Activated naive CD4-positive, alpha-beta T cell treated with anti-CD3 and anti-CD28 coated beads, Interleukin-2, amount 50 U/mL, for 72 hours (primary cell): ENCODE measurements around the gene TRIM68. TPM values are rescaled to one million over a fixed set of nuclear protein-coding genes. Genes with fewer than 3 reads are reported as not detected.

ENCODE experiments used
- ATAC-seq, 2 donors: fragments of 150-1000 bp; cut with Tn5 transposase; 2 replicates each; pipeline ENCODE4 v1.10.0; 2021; ENCODE audit warnings: mild to moderate bottlenecking in 2 of 2, moderate library complexity in 2 of 2
- DNase-seq, 2 donors: peaks; one replicate each; pipeline ENCODE4 v3.0.0; 2021 to 2022; ENCODE audit warnings: low spot score in 2 of 2
- H3K27ac Mint-ChIP-seq, 2 donors: one replicate each; pipeline ENCODE4 v1.8.0; 2022; ENCODE audit warnings: mild to moderate bottlenecking in 2 of 2, mixed read lengths in 2 of 2
- H3K36me3 Mint-ChIP-seq, 2 donors: one replicate each; pipeline ENCODE4 v1.8.0; 2022; ENCODE audit warnings: mixed read lengths in 2 of 2
- H3K9me3 Mint-ChIP-seq, 2 donors: one replicate each; pipeline ENCODE4 v1.8.0; 2022; ENCODE audit warnings: mixed read lengths in 2 of 2
- total RNA-seq, 2 donors: library from RNA; stranded (reverse); gene quantifications; one replicate each; pipeline ENCODE4 v1.2.3, GENCODE V29; 2022

Gene TRIM68
- total RNA-seq, 2 donors from 2014 or later = 6.2 to 15.2 TPM

GRCh38 chr11:4615856-4616444, 7.9 kb upstream of the TRIM68 start:
- no peak for DNase-seq
- Mint-ChIP-seq H3K36me3 (no peaks in the 10 kb centered on the region), H3K9me3 (peaks cover 0 to 4% of the 10 kb centered on the region in 2 donors), H3K27ac (no peak overlapping the region)
- ATAC-seq = no peak

GRCh38 chr11:4611986-4612385, 4.0 kb upstream of the TRIM68 start:
- Mint-ChIP-seq H3K27ac (no peak overlapping the region), H3K9me3 (peaks cover 3 to 11% of the 10 kb centered on the region in 2 donors), H3K36me3 (peaks cover 0 to 13% of the 10 kb centered on the region in 2 donors)
- ATAC-seq (no peak), DNase-seq (no peak)

GRCh38 chr11:4610258-4610935, 2.4 kb upstream of the TRIM68 start:
- no peak for ATAC-seq
- H3K36me3 Mint-ChIP-seq = peaks cover 0 to 13% of the 10 kb centered on the region in 2 donors
- H3K9me3 Mint-ChIP-seq = peaks cover 3 to 8% of the 10 kb centered on the region in 2 donors
- peak in 1 of 2 donors; percentile 11 for DNase-seq
- H3K27ac Mint-ChIP-seq = peak overlapping the region in 1 of 2 donors; percentile 88

- ATAC-seq (no peak), DNase-seq (no peak)
- Mint-ChIP-seq H3K27ac (peak overlapping the region; percentile 88 to 94), H3K9me3 (peaks cover 3 to 8% of the 10 kb centered on the region in 2 donors), H3K36me3 (peaks cover 0 to 16% of the 10 kb centered on the region in 2 donors)
Observed at GRCh38 chr11:4607096-4607495, 935 bp downstream of the TRIM68 start.

DNA sequence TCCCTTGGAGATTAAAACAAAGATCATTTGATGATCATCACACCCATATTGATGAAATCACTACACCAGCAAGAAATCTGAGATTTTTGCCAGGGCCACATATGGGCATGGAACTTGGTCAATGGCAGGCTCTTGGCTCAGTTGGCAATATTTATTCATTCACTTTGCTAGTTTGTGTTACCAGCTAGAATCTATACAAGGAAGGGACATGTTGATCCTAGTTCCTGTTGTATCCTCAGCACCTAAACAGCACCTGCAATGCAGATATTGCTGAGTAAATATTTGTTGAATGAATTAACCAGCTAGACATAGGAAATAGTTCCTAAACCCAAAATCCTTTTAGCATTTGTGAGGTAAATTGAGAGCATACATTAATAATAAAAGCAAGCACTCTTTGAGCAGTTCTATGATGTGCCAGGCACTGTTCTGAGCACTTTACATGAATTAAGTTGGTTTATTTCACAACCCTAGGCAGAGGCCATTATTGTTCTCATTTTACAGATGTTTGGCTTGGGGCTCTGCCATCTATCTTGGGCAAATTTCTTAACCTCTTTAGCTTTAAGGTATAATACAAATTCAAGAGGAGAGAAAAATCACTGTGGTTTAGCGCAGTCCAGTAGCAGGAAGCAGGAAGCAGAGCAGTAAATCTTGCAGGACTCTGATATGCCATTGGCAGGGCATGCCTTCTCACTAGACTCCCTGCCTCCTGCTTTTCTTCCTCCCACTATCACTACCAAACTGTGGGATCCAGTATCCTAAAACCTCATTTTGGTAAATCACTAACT, 1.6 kb downstream of the TRIM68 start:
- no peak for DNase-seq
- Mint-ChIP-seq H3K9me3 (peaks cover 3 to 8% of the 10 kb centered on the region in 2 donors), H3K36me3 (peaks cover 0 to 19% of the 10 kb centered on the region in 2 donors), H3K27ac (peak overlapping the region in 1 of 2 donors; percentile 88)
- ATAC-seq = no peak

DNA sequence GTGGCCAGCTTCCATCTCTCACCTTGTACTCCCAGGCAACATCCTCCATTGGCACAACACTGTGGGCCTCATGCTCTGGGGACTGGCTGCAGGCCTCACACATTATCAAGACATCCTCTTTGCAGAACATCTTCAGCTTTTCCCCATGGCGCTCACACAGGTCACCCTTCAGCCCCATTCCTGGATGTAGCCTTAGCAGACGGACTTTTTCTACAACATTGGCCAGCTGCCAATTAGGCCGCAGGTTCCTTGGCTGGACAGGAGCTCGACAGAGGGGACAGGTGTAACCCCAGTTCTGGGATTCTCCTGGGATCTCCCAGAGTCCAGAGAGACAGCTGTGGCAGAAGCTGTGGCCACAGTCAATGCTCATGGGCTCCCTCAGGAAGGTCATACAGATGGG, 3.0 kb downstream of the TRIM68 start:
- ATAC-seq = no peak
- Mint-ChIP-seq H3K36me3 (peaks cover 0 to 19% of the 10 kb centered on the region in 2 donors), H3K27ac (no peak overlapping the region), H3K9me3 (peaks cover 3 to 8% of the 10 kb centered on the region in 2 donors)
- no peak for DNase-seq

DNA sequence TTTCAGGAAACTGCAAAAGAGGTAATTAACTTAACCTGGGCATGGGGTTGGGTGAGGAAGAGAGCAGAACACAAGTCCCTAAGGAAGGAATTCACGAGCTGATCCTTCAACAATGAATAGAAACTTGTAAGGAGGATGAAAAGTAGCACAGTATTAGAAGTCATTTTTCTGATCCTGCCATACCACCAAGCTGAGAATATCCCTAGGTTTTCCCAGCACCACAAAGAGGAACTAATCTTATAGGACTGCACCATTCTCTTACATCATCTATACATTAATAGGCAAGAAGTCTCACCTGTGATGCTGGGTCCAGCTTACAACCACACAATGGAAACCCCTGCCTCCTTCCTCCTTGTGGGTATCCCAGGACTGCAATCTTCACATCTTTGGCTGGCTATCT, 14.3 kb downstream of the TRIM68 start, which contains the start of gene OR52I1:
OR52I1 (plus strand) TSS at position 301 of the 400 bp plus-strand sequence; CDS start at position 301, 0 bp downstream.
- no peak within 1 kb of the TSS for H3K27ac Mint-ChIP-seq
- H3K9me3 Mint-ChIP-seq = no peaks in the 10 kb centered on the region
- H3K36me3 Mint-ChIP-seq = no peaks in the 10 kb centered on the region
- DNase-seq (no peak), ATAC-seq (no peak)

- no peaks in the 10 kb centered on the region for H3K9me3 Mint-ChIP-seq
- no peak overlapping the region for H3K27ac Mint-ChIP-seq
- no peaks in the 10 kb centered on the region for H3K36me3 Mint-ChIP-seq
- ATAC-seq = no peak
- no peak for DNase-seq
Observed at GRCh38 chr11:4589017-4589416, 19.0 kb downstream of the TRIM68 start.

DNA sequence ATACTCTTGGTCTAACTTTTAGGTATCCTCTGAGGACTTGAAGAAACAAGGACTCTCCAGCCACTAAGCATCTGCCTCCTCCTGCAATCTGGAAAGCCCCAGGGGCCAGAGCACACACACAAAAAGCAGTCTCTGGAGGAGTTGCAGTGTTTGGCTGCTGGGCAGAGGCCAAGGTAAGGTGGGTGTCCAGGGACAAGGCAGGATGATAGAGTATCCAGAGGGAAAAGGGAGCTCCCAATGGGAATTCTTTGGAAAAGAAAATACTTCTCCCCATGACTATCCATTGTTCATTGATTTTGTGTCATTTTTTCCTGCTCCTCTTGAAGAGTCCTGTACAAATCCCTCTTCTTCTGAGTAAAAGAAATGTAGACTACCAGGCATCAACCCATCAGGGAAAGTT, 26.6 kb downstream of the TRIM68 start, which contains the start of gene OR52I2:
OR52I2 (plus strand) TSS at position 301 of the 400 bp plus-strand sequence.
- H3K27ac Mint-ChIP-seq = peak within 1 kb of the TSS in 1 of 2 donors; percentile 50
- no peak for ATAC-seq
- H3K36me3 Mint-ChIP-seq = no peaks in the 10 kb centered on the region
- no peaks in the 10 kb centered on the region for H3K9me3 Mint-ChIP-seq
- no peak for DNase-seq

GRCh38 chr11:4580124-4580523, 27.9 kb downstream of the TRIM68 start:
- no peak for ATAC-seq
- DNase-seq = no peak
- Mint-ChIP-seq H3K9me3 (no peaks in the 10 kb centered on the region), H3K36me3 (no peaks in the 10 kb centered on the region), H3K27ac (no peak overlapping the region)

DNA sequence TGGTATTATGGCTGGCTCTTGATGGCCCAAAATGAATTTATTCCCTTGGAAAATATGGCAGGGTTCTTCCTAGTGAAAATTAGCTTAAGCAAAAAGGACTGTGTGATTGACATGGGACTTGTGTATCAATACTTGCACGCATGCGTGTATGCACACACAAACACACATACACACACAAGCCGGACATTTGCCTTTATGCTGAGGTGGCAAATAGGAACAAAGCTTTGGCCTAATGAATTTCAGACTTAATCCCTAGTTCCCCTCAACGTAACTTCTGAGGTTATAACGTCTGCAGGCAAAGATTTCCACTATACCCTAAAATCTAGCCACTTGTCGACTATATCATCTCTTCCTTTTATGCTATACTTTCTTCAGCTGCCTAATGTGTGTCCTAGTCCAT, 29.4 kb downstream of the TRIM68 start:
- ATAC-seq = no peak
- Mint-ChIP-seq H3K27ac (no peak overlapping the region), H3K9me3 (no peaks in the 10 kb centered on the region), H3K36me3 (no peaks in the 10 kb centered on the region)
- DNase-seq = no peak

DNA sequence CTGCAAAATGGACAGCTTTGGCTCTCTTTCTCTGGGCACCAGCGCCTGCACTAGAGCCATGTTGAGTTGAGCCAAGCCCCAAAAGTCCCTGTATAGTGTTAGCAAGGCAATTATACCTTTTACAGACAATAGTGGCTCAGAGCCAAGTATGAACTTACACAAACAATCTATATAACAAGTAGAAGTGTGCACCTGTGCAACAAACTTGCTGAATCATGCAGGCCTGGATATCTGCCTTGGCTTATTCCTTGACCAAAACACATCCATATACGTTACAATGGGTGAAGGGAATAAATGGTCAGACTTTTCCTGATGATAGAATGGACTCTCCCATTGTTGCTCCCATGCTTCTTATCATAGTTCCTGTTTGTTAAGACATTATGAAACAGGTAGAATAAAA, 30.3 kb downstream of the TRIM68 start:
- no peaks in the 10 kb centered on the region for H3K36me3 Mint-ChIP-seq
- H3K9me3 Mint-ChIP-seq = no peaks in the 10 kb centered on the region
- no peak overlapping the region for H3K27ac Mint-ChIP-seq
- no peak for DNase-seq
- no peak for ATAC-seq

GRCh38 chr11:4576880-4577279, 31.2 kb downstream of the TRIM68 start:
- no peaks in the 10 kb centered on the region for H3K36me3 Mint-ChIP-seq
- no peak for DNase-seq
- H3K9me3 Mint-ChIP-seq = no peaks in the 10 kb centered on the region
- no peak overlapping the region for H3K27ac Mint-ChIP-seq
- no peak for ATAC-seq

GRCh38 chr11:4569075-4569474, 39.0 kb downstream of the TRIM68 start:
- Mint-ChIP-seq H3K9me3 (peaks cover 0 to 5% of the 10 kb centered on the region in 2 donors), H3K36me3 (peaks cover 0 to 2% of the 10 kb centered on the region in 2 donors), H3K27ac (no peak overlapping the region)
- ATAC-seq = no peak
- no peak for DNase-seq

- H3K36me3 Mint-ChIP-seq = peaks cover 0 to 10% of the 10 kb centered on the region in 2 donors
- H3K27ac Mint-ChIP-seq = no peak overlapping the region
- DNase-seq (no peak), ATAC-seq (no peak)
- H3K9me3 Mint-ChIP-seq = peaks cover 4 to 9% of the 10 kb centered on the region in 2 donors
Observed at GRCh38 chr11:4565371-4565770, 42.7 kb downstream of the TRIM68 start.

DNA sequence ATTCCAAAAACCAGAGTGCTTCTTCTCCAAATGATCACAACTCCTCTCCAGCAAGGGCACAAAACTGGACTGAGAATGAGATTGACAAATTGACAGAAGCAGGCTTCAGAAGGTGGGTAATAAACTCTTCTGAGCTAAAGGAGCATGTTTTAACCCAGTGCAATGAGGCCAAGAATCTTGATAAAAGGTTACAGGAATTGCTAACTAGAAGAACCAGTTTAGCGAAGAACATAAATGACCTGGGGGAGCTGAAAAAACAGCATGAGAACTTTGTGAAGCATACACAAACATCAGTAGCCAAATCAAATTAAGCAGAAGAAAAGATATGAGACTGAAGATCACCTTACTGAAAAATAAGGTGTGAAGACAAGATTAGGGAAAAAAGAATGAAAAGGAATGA, 47.6 kb downstream of the TRIM68 start:
- H3K36me3 Mint-ChIP-seq = peaks cover 0 to 10% of the 10 kb centered on the region in 2 donors

More for the DNA sequence above, 47.6 kb downstream of the TRIM68 start:
- ATAC-seq (no peak), DNase-seq (no peak)
- H3K9me3 Mint-ChIP-seq = peaks cover 4 to 9% of the 10 kb centered on the region in 2 donors
- no peak overlapping the region for H3K27ac Mint-ChIP-seq
